ENCODE data around the gene IL1RAPL2. TPM values are rescaled to one million over a fixed set of nuclear protein-coding genes. Genes with fewer than 3 reads are reported as not detected.

Gene IL1RAPL2
- total and polyA plus RNA-seq, 2 of the 8 experiments (the other 6 are each of a cell fraction or from before 2014, with no cell fraction given), result 0.20 to 1.3 TPM

- Histone ChIP-seq H3K9ac (replicated peaks in 1 of 4; ENCODE audit: extremely low read depth in 1 of 4, low read depth in 3 of 4, low read length in 3 of 4) (no peak overlapping the region), H2BK15ac (ENCODE audit: low read length) (no peak overlapping the region), H4K91ac (replicated peaks; ENCODE audit: insufficient read length, low read length) (no peak overlapping the region), H3K4me1 (replicated peaks in 1 of 4; ENCODE audit: control insufficient read depth in 3 of 4, insufficient read depth in 4 of 4, low read length in 3 of 4) (no peaks in the 10 kb centered on the region), H2AFZ (ENCODE audit: low read length) (no peak overlapping the region), H3K4me2 (ENCODE audit: insufficient read depth in 1 of 2, low read depth in 2 of 2, low read length in 2 of 2) (no peak overlapping the region; a peak in 1 of 4 replicates), H3K4me3 (ENCODE audit: extremely low read depth in 1 of 4, insufficient read depth in 2 of 4, low read depth in 3 of 4, low read length in 4 of 4) (no peak overlapping the region), H3K79me2 (ENCODE audit: control insufficient read depth in 1 of 2, insufficient read depth in 2 of 2, low read length in 2 of 2) (no peaks in the 10 kb centered on the region), H2AK5ac (ENCODE audit: low read depth, low read length) (no peak overlapping the region), H2BK5ac (ENCODE audit: low read depth, low read length) (no peak overlapping the region), H3K27me3 (replicated peaks in 1 of 4; ENCODE audit: control insufficient read depth in 3 of 4, extremely low read depth in 1 of 4, insufficient read depth in 3 of 4, low read length in 3 of 4) (no peaks in the 10 kb centered on the region), H3K79me1 (ENCODE audit: low read depth, low read length) (no peaks in the 10 kb centered on the region), H3K9me3 (ENCODE audit: insufficient read depth in 2 of 2, low read depth in 1 of 2, low read length in 1 of 2) (no peaks in the 10 kb centered on the region), H2BK120ac (replicated peaks; ENCODE audit: low read depth, low read length) (no peak overlapping the region), H3K23ac (ENCODE audit: insufficient read length) (no peak overlapping the region), H4K8ac (ENCODE audit: extremely low read depth, insufficient read depth, low read length) (no peak overlapping the region), H3K14ac (ENCODE audit: insufficient read length) (no peak overlapping the region), H4K20me1 (replicated peaks in 1 of 2; ENCODE audit: control insufficient read depth in 1 of 2, insufficient read depth in 2 of 2, low read length in 2 of 2) (no peaks in the 10 kb centered on the region), H4K5ac (ENCODE audit: insufficient read length, low read depth, low read length) (no peak overlapping the region), H3K27ac (ENCODE audit: low read depth, low read length) (no peak overlapping the region), H3K36me3 (ENCODE audit: control insufficient read depth in 2 of 4, insufficient read depth in 4 of 4, low read length in 3 of 4) (no peaks in the 10 kb centered on the region), H3K56ac (replicated peaks; ENCODE audit: insufficient read length, low read depth, low read length) (no peak overlapping the region), H3K4ac (replicated peaks; ENCODE audit: insufficient read length, low read depth, low read length) (no peak overlapping the region), H2BK20ac (ENCODE audit: low read length) (no peak overlapping the region), H3K18ac (ENCODE audit: extremely low read depth, low read length) (no peak overlapping the region; the same call in 1 of the 2 replicates), H2BK12ac (ENCODE audit: low read depth, low read length) (no peak overlapping the region), H3K23me2 (ENCODE audit: low read depth, low read length) (no peaks in the 10 kb centered on the region)
- 0 out of 2 replicates have a peak, but pooled peaks have one; percentile 53 for TF ChIP-seq TCF12 (IDR thresholded peaks at IDR 0.05; ENCODE audit: low read depth, low read length)
- no peak for TF ChIP-seq PHF8 (conservative IDR thresholded peaks at IDR 0.05; ENCODE audit: low read depth, low read length)
- CTCF ChIA-PET (ENCODE audit: partially characterized antibody), result no interaction called here
- DNase-seq (ENCODE audit: low read depth in 1 of 2, low spot score in 2 of 2) (peak in 1 of 2 experiments; percentile 7), FAIRE-seq (no peak)
- POLR2A ChIA-PET (ENCODE audit: partially characterized antibody), result no interaction called here
- 71% methylated on average over 4 of the region's 5 CpGs; no CpG with 5 or more reads in 1 of the 2 experiments for WGBS, 2 experiments (ENCODE audit: extremely low coverage in 1 of 2, insufficient coverage in 1 of 2, insufficient read length in 1 of 2, insufficient replicate concordance in 2 of 2, low coverage in 1 of 2, low lambda C conversion rate in 2 of 2, missing lambda C conversion rate in 1 of 2)
Observed at GRCh38 chrX:105226499-105226898, 660.5 kb downstream of the IL1RAPL2 start.

All from H1 (cell line).